Peyer's patch (tissue), 4 donors: ENCODE data around the gene CATSPER2. TPM values are rescaled to one million over a fixed set of nuclear protein-coding genes. Genes with fewer than 3 reads are reported as not detected.
A peak's percentile ranks its signal among the peaks of the same experiment; 100 is the strongest.
"Not testable (repeated sequence)": the region's sequence is repeated elsewhere in the genome, so short reads cannot be mapped to it uniquely, and the experiment has no call there.

Source experiments
- DNase-seq, 3 donors: peaks; one replicate each; pipeline ENCODE4 v3.0.0-alpha.2; 2017 to 2019
- H3K27ac ChIP-seq, 4 donors: fragments of 200-600 bp; sonication (generic); one replicate each; pipeline ENCODE4 v1.5.1; 2016 to 2019
- H3K27me3 ChIP-seq, 2 donors: fragments of 200-600 bp; sonication (generic); one replicate each; pipeline ENCODE4 v1.5.1; 2019
- H3K36me3 ChIP-seq, 3 donors: fragments of 200-600 bp; sonication (generic); one replicate each; pipeline ENCODE4 v1.5.1; 2016 to 2019
- H3K4me1 ChIP-seq, 4 donors: fragments of 200-600 bp; sonication (generic); one replicate each; pipeline ENCODE4 v1.5.1; 2016 to 2019
- H3K4me3 ChIP-seq, 4 donors: fragments of 200-600 bp; sonication (generic); 1 replicate in 3 of 4; 2 replicates in 1 of 4; pipeline ENCODE4 v1.5.1; 2016 to 2019; ENCODE audit warnings: mild to moderate bottlenecking in 1 of 4
- H3K9me3 ChIP-seq, 4 donors: fragments of 200-600 bp; sonication (generic); one replicate each; pipeline ENCODE4 v1.5.1; 2016 to 2019; ENCODE audit warnings: mild to moderate bottlenecking in 1 of 4
- POLR2A ChIP-seq, 2 donors: fragments of 450-650 bp; IDR thresholded peaks; one replicate each; pipeline ENCODE4 v1.5.1; 2017; ENCODE audit warnings: antibody characterized with exemption in 2 of 2, mild to moderate bottlenecking in 2 of 2, moderate library complexity in 2 of 2
- total RNA-seq, 4 donors: library from RNA; depleted of rRNA; stranded (reverse); fragments of >200 nt; gene quantifications; one replicate each; pipeline ENCODE4 v1.1.0, GENCODE V29; 2016
- TF ChIP-seq, protein P1 (sequence below), 6 experiments: fragments of 450-650 bp in 4 of 6; fragments of 200-600 bp in 2 of 6; sonication (generic) in 1 of 6; IDR thresholded peaks; one replicate each; pipeline ENCODE4 v1.5.1; 2017 to 2019; ENCODE audit warnings: antibody characterized with exemption in 6 of 6, mild to moderate bottlenecking in 3 of 6, moderate library complexity in 1 of 6

CATSPER2 gene
- total RNA-seq, 4 donors from 2014 or later, result 9.3 to 28.1 (median 21.0) TPM

DNA sequence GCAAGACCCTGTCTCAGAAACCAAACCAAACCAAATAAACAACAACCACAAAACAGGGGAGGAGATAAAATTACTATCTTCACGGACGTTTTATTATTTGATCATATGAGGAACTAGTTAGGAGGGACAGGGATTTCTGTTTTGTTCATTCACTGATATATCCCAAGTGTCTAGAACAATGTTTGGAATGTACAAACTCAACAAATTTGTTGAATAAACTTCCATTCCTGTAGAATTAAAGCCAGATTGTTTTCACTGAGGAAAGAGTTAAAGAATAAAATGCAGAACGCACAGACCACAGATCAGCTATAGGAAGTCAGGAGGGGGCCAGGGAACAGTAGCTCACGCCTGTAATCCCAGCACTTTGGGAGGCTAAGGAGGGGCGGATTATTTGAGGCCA is 23.5 kb downstream of the CATSPER2 start:
- Histone ChIP-seq H3K4me1 (no peaks in the 10 kb centered on the region), H3K4me3 (no peak overlapping the region), H3K27ac (no peak overlapping the region), H3K36me3 (no peaks in the 10 kb centered on the region), H3K27me3 (no peaks in the 10 kb centered on the region), H3K9me3 (no peaks in the 10 kb centered on the region)
- DNase-seq, result no peak
- TF ChIP-seq POLR2A (IDR thresholded peaks at IDR 0.05), result no peak
- TF ChIP-seq, protein P1, sequence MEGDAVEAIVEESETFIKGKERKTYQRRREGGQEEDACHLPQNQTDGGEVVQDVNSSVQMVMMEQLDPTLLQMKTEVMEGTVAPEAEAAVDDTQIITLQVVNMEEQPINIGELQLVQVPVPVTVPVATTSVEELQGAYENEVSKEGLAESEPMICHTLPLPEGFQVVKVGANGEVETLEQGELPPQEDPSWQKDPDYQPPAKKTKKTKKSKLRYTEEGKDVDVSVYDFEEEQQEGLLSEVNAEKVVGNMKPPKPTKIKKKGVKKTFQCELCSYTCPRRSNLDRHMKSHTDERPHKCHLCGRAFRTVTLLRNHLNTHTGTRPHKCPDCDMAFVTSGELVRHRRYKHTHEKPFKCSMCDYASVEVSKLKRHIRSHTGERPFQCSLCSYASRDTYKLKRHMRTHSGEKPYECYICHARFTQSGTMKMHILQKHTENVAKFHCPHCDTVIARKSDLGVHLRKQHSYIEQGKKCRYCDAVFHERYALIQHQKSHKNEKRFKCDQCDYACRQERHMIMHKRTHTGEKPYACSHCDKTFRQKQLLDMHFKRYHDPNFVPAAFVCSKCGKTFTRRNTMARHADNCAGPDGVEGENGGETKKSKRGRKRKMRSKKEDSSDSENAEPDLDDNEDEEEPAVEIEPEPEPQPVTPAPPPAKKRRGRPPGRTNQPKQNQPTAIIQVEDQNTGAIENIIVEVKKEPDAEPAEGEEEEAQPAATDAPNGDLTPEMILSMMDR (IDR thresholded peaks at IDR 0.05), result no peak

DNA sequence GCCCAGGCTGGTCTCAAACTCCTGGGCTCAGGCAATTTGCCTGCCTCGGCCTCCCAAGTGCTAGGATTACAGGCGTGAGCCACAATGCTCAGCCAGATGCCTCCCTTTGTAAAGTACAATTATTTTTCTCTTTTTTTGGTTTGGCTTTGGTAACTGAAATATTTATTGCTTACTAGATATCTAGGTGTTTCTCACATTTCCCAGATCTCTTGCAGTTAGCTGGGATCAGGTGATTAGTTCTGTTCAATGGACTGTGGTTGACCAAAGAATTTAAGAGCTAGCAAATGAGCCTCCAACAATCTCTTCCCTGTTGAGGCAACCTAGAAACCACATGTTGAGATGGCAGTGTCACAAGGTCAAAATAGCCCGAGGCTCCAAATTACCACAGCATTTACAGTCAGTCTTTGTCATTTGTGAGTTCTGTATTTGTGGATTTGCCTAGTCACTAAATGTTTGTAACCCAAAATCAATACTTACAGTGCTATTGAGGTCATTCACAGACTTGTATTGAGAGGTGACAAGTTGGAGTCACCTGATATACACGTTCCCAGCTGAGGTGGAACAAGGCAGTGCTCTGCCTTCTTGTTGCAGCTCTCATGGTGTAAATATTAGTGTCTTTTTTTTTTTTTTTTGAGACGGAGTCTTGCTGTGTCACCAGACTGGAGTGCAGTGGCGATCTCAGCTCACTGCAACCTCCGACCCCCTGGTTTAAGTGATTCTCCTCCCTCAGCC is 26.4 kb downstream of the CATSPER2 start:
- DNase-seq, H3K9me3 ChIP-seq, H3K4me1 ChIP-seq, H3K27me3 ChIP-seq, H3K27ac ChIP-seq, H3K36me3 ChIP-seq, H3K4me3 ChIP-seq: not testable (repeated sequence)

DNA sequence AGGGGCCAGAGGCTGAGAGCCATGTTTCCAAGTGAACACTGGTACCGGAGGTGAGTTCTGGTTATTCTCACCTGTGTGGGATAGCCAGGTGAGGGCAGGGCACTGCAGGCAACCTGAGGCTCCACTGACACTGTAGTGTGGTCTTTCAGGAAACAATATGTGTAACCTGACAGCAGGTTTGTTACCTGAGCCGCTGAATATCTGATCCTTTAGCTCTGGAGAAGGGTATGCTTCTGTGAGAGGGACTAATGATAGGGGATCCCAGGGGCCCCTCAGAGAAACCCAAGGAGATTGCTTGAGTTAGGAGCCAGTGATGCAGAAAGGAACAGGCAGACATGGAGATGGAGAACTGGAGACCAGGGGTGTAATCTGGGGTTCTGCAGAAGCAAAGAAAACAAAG is 29.9 kb downstream of the CATSPER2 start, which contains the start of gene STRC:
Gene STRC (minus strand): TSS at position 101 of the 400 bp plus-strand sequence. CDS start 78 bp downstream, at position 23.
- not testable (repeated sequence) for H3K9me3 ChIP-seq, H3K27ac ChIP-seq, H3K4me3 ChIP-seq, H3K4me1 ChIP-seq, H3K27me3 ChIP-seq, DNase-seq, H3K36me3 ChIP-seq

- H3K4me3 ChIP-seq, H3K27ac ChIP-seq, DNase-seq, H3K27me3 ChIP-seq, H3K36me3 ChIP-seq, H3K4me1 ChIP-seq, H3K9me3 ChIP-seq: not testable (repeated sequence)
Observed at GRCh38 chr15:43617750-43618149, 30.9 kb downstream of the CATSPER2 start.

- H3K4me1 ChIP-seq, H3K9me3 ChIP-seq, H3K27me3 ChIP-seq, H3K27ac ChIP-seq, H3K36me3 ChIP-seq, H3K4me3 ChIP-seq: not testable (repeated sequence)
- DNase-seq, result peak in 1 of 3 donors; percentile 48
Observed at GRCh38 chr15:43602233-43602632, 46.4 kb downstream of the CATSPER2 start.

DNA sequence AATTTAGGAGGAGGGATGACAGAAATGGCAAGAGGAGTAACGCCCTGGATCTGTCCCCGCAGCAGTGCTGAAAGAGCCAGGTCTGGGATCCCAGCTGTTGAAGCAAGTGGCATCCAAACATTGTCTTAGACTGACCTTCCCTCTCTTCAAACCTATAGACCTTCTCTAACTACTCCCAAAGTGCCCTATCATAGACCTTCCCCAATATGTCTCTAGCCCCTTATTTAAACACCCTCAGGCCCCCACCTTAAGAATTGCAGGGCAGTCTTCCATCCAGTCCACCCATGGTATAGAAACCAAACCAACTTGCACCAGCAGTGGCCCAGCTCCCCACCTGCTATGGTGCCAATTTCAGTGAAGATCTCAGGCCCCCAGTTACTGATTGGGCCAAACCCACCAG is 48.4 kb downstream of the CATSPER2 start:
- not testable (repeated sequence) for H3K27me3 ChIP-seq, DNase-seq, H3K36me3 ChIP-seq, H3K9me3 ChIP-seq, H3K27ac ChIP-seq, H3K4me3 ChIP-seq, H3K4me1 ChIP-seq

- H3K4me1 ChIP-seq, H3K4me3 ChIP-seq, H3K27ac ChIP-seq, H3K9me3 ChIP-seq, H3K27me3 ChIP-seq, DNase-seq, H3K36me3 ChIP-seq: not testable (repeated sequence)
Observed at GRCh38 chr15:43599131-43599530, 49.5 kb downstream of the CATSPER2 start.

DNA sequence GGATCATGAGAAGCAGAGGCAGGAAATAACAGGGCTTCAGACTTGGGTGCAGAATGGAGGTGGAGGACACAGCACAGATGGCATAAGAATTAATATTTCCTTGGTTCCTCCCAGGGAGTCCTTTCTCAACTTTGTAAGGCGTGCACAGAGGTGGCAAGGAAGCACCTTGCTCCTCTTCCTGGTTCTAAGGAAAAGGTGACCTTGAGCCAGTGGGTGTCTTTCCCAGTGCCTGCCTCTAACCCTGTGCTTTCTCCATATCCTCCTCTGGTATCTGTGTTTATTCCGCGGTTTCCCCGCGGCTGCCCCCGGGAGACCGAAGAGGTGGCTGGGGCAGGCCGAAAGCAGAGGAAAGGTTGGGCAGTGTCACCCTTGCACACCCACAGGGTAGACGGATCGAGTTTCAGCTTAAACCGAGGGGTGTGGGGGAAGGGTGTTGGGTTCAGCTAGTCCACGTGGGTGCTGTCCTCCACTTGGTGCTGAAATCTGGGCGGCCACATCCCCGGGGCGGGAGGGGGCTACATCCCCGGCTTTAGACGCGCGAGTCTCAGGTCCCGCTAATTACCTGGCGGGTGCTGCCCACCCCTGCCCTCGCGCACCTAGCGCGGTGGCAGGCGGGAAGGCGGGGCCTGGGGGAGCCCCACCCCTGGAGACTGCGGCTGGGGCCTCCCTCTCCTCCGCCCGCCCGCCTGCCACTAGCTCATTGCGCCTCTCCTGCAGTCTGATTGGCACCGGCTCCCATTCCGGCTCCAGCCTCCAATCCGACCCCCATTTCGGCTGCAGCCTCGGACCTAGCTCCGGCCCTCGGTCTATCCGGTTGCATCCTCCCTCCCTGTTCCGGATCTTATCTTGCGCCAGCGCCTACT is 55.1 kb downstream of the CATSPER2 start, which contains the start of gene CKMT1B:
Gene CKMT1B (plus strand): TSS at position 700 of the 863 bp plus-strand sequence. CDS start 192 bp downstream, outside the sequence.
- not testable (repeated sequence) for H3K27me3 ChIP-seq, H3K4me3 ChIP-seq, H3K27ac ChIP-seq, H3K4me1 ChIP-seq, H3K9me3 ChIP-seq, DNase-seq, H3K36me3 ChIP-seq

DNA sequence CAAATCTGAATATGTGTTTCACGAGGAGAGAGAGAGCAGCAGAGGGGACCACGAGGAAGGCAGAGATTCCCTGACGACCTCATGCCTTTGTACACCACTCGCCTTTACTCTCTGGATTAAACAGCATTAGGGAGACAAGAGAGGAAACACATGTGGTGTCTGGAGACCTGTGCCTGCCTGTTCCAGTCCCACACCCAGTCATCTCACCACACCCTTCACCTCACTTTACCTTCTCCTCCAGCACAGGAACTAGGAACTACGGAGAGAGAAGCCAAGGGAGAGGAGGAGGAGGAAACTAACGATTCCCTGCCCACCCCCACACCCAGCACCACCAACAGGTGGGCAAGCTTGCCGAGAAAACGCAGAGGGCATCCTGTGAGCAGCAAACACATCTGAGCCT is 55.8 kb downstream of the CATSPER2 start:
- H3K27me3 ChIP-seq, DNase-seq, H3K27ac ChIP-seq, H3K36me3 ChIP-seq, H3K9me3 ChIP-seq, H3K4me3 ChIP-seq, H3K4me1 ChIP-seq: not testable (repeated sequence)

GRCh38 chr15:43589778-43590466 is 58.7 kb downstream of the CATSPER2 start, which contains the start of gene PPIP5K1:
TSS of gene PPIP5K1 (minus strand) at chr15:43590208. CDS start at chr15:43584504, 5,704 bp downstream.
- not testable (repeated sequence) for H3K27ac ChIP-seq, H3K27me3 ChIP-seq, H3K9me3 ChIP-seq, H3K4me3 ChIP-seq, H3K36me3 ChIP-seq, DNase-seq, H3K4me1 ChIP-seq
